ENCODE data around the gene GLCCI1. TPM values are rescaled to one million over a fixed set of nuclear protein-coding genes. Genes with fewer than 3 reads are reported as not detected.

Gene GLCCI1
- total and polyA plus RNA-seq, 2 of the 13 experiments (the other 11 are each of a cell fraction or from before 2014, with no cell fraction given): 1.3 to 1.7 TPM

GRCh38 chr7:8111282-8111960 is 142.8 kb downstream of the GLCCI1 start:
- H4K20me1 ChIP-seq (ENCODE audit: insufficient read depth, low read length): no peaks in the 10 kb centered on the region
- no peak overlapping the region for H3K9ac ChIP-seq (ENCODE audit: insufficient read depth, low read depth, low read length)
- ATAC-seq (no peak), DNase-seq (ENCODE audit: low spot score) (no peak), FAIRE-seq (no peak)
- ChIA-PET POLR2A (no interaction called here), CTCF (ENCODE audit: low intra/inter-chr PET ratio, low total read pairs) (no interaction called here)
- intact Hi-C loops (cut with micrococcal nuclease; ENCODE audit: unreplicated experiment): no loop called here
- H3K27me3 ChIP-seq (ENCODE audit: control insufficient read depth in 1 of 2, insufficient read depth in 2 of 2, low read length in 2 of 2): peaks cover 0 to 3% of the 10 kb centered on the region in 2 experiments; a peak in 1 of 5 replicates
- no TSS peak for BruUV-seq (replicated peaks)
- TF ChIP-seq, protein P1, sequence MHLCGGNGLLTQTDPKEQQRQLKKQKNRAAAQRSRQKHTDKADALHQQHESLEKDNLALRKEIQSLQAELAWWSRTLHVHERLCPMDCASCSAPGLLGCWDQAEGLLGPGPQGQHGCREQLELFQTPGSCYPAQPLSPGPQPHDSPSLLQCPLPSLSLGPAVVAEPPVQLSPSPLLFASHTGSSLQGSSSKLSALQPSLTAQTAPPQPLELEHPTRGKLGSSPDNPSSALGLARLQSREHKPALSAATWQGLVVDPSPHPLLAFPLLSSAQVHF (CRISPR knock-in tag; IDR thresholded peaks at IDR 0.05): no peak
- TF ChIP-seq HMGA1 (CRISPR knock-in tag; conservative IDR thresholded peaks at IDR 0.05): no peak
- TF ChIP-seq, protein P2, sequence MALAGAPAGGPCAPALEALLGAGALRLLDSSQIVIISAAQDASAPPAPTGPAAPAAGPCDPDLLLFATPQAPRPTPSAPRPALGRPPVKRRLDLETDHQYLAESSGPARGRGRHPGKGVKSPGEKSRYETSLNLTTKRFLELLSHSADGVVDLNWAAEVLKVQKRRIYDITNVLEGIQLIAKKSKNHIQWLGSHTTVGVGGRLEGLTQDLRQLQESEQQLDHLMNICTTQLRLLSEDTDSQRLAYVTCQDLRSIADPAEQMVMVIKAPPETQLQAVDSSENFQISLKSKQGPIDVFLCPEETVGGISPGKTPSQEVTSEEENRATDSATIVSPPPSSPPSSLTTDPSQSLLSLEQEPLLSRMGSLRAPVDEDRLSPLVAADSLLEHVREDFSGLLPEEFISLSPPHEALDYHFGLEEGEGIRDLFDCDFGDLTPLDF (CRISPR knock-in tag; IDR thresholded peaks at IDR 0.05): no peak
- no peak for TF ChIP-seq ZNF816 (CRISPR knock-in tag; IDR thresholded peaks at IDR 0.05; ENCODE audit: borderline replicate concordance)
- no peak for TF ChIP-seq ZNF296 (CRISPR knock-in tag; conservative IDR thresholded peaks at IDR 0.05)
- TF ChIP-seq ZNF263 (CRISPR knock-in tag; IDR thresholded peaks at IDR 0.05): no peak
- TF ChIP-seq POGZ (CRISPR knock-in tag; IDR thresholded peaks at IDR 0.05): no peak
- TF ChIP-seq, protein P3, sequence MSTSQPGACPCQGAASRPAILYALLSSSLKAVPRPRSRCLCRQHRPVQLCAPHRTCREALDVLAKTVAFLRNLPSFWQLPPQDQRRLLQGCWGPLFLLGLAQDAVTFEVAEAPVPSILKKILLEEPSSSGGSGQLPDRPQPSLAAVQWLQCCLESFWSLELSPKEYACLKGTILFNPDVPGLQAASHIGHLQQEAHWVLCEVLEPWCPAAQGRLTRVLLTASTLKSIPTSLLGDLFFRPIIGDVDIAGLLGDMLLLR (CRISPR knock-in tag; IDR thresholded peaks at IDR 0.05): no peak
- no peak for TF ChIP-seq LRRFIP1 (CRISPR knock-in tag; conservative IDR thresholded peaks at IDR 0.05)
- no peak for TF ChIP-seq MBD4 (IDR thresholded peaks at IDR 0.05; ENCODE audit: borderline replicate concordance, low read length)
- no peak for TF ChIP-seq MLLT10 (CRISPR knock-in tag; IDR thresholded peaks at IDR 0.05)
- no peak for TF ChIP-seq ZNF251 (CRISPR knock-in tag; IDR thresholded peaks at IDR 0.05)
- no peak for TF ChIP-seq KDM4B (CRISPR knock-in tag; IDR thresholded peaks at IDR 0.05)
- no peak for TF ChIP-seq TBL1XR1 (IDR thresholded peaks at IDR 0.05; ENCODE audit: borderline replicate concordance, low read length, partially characterized antibody)
- TF ChIP-seq ZNF782 (CRISPR knock-in tag; IDR thresholded peaks at IDR 0.05; ENCODE audit: borderline replicate concordance): no peak
- in situ Hi-C loops (cut with HindIII; ENCODE audit: extremely low pct_ligation_motif_present, low pct_unique_long_range_greater_than_20kb): no loop called here
- no peak overlapping the region for H2AFZ ChIP-seq (ENCODE audit: low read length)
- no peak overlapping the region for H3K4me2 ChIP-seq (ENCODE audit: low read depth, low read length)
- no peaks in the 10 kb centered on the region for H3K9me3 ChIP-seq (ENCODE audit: low read length)
- no peaks in the 10 kb centered on the region for H3K79me2 ChIP-seq (ENCODE audit: insufficient read depth, low read length)
- 61% methylated on average over 11 of the region's 11 CpGs for WGBS (ENCODE audit: low lambda C conversion rate)
- H3K4me3 ChIP-seq (replicated peaks in 1 of 3; ENCODE audit: insufficient read depth in 1 of 3, low read depth in 2 of 3, low read length in 3 of 3): no peak overlapping the region
- H3K36me3 ChIP-seq (replicated peaks in 1 of 2; ENCODE audit: control insufficient read depth in 1 of 2, insufficient read depth in 2 of 2, low read length in 2 of 2): no peaks in the 10 kb centered on the region
- no peak overlapping the region for H3K27ac ChIP-seq (ENCODE audit: extremely low read length, insufficient read depth, low read length)
- no peaks in the 10 kb centered on the region for H3K4me1 ChIP-seq (ENCODE audit: insufficient read depth, low read length)
